Uterus (tissue), 4 donors: ENCODE data around the gene H1-8. TPM values are rescaled to one million over a fixed set of nuclear protein-coding genes. Genes with fewer than 3 reads are reported as not detected.

Experiments used
- DNase-seq, 2 donors: peaks; one replicate each; pipeline ENCODE4 v3.0.0-alpha.2; 2019 to 2020
- H3K27ac ChIP-seq, 2 donors: fragments of 200-600 bp; sonication (generic); 1 replicate in 1 of 2; 2 replicates in 1 of 2; pipeline ENCODE4 v1.5.1; 2016 to 2018
- H3K27me3 ChIP-seq, 2 donors: fragments of 200-600 bp; sonication (generic); one replicate each; pipeline ENCODE4 v1.5.1; 2018 to 2019; ENCODE audit warnings: control low read depth in 1 of 2
- H3K36me3 ChIP-seq, 2 donors: fragments of 200-600 bp; sonication (generic); one replicate each; pipeline ENCODE4 v1.5.1; 2019; ENCODE audit warnings: control low read depth in 1 of 2
- H3K4me1 ChIP-seq, 2 donors: fragments of 200-600 bp; sonication (generic); one replicate each; pipeline ENCODE4 v1.5.1; 2018 to 2019; ENCODE audit warnings: control low read depth in 1 of 2
- H3K4me3 ChIP-seq, 2 donors: fragments of 200-600 bp; sonication (generic); 1 replicate in 1 of 2; 2 replicates in 1 of 2; pipeline ENCODE4 v1.5.1; 2018 to 2019; ENCODE audit warnings: mild to moderate bottlenecking in 1 of 2
- H3K9me3 ChIP-seq, 2 donors: fragments of 200-600 bp; sonication (generic); one replicate each; pipeline ENCODE4 v1.5.1; 2019; ENCODE audit warnings: control low read depth in 1 of 2
- POLR2A ChIP-seq, 2 donors: fragments of 450-650 bp; IDR thresholded peaks; one replicate each; pipeline ENCODE4 v1.6.1; 2016; ENCODE audit warnings: antibody characterized with exemption in 2 of 2, mild to moderate bottlenecking in 1 of 2, moderate library complexity in 1 of 2
- intact Hi-C: fragments of 100-400 bp; cut with DNase I; formaldehyde crosslinking; loops from one replicate; pipeline ENCODE4 v1.15.1; 2023; ENCODE audit warnings: low total_unique reads
- total RNA-seq, 4 donors: library from RNA; depleted of rRNA in 3 of 4; stranded (reverse); fragments of >200 nt in 3 of 4; gene quantifications; one replicate each; pipeline versions ENCODE4 v1.1.0 to v1.2.4, GENCODE V29; 2014 to 2023
- TF ChIP-seq, protein P1 (sequence below), 4 experiments: fragments of 200-600 bp in 2 of 4; fragments of 450-650 bp in 2 of 4; sonication (generic) in 2 of 4; IDR thresholded peaks; one replicate each; pipeline ENCODE4 v1.5.1; 2016 to 2019; ENCODE audit warnings: antibody characterized with exemption in 4 of 4, mild to moderate bottlenecking in 2 of 4, moderate library complexity in 1 of 4
- donor health status: DM: yes; HTN: yes; CAD: no.

H1-8 gene
- total RNA-seq, 4 donors from 2014 or later, result not detected

DNA sequence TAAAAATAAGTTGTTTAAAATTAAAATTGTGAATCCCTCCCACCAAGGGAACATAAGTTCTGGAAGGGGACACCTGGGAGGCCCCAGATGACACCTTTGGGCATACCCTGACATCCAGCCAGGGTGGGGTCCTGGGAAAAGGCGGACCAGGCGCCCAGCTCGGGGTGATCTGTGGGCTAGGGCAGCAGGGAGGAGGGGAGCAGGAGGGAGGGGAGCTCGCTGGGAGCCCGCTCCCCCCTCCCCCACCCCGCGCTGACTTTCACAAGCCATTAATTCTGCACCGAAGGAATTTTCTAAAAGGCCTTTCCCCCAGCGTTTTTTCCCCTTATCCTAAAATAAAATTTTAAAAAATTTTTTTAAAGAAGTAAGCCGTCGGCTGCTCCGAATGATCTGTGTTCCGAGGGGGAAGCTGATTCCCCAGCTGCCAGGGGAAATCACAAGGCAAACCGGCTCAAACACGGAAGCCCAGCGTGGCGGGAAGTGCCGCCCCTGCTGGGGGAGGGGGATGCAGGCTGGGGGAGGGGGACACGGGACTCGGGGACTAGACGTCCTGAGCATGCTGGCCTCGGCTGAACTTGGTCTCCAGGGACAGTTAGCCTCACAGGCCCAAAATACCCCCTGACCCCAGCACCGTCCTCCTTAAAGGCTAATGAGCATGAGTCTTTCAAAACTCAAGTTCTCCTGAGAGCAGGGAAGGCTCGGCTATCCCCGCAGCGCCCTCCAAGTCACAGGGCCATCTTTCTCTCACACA, 49.6 kb downstream of the H1-8 start:
- Histone ChIP-seq H3K36me3 (no peaks in the 10 kb centered on the region), H3K9me3 (no peaks in the 10 kb centered on the region), H3K4me1 (peaks cover 12 to 42% of the 10 kb centered on the region in 2 donors), H3K4me3 (peak overlapping the region in 1 of 2 donors; percentile 19), H3K27me3 (no peaks in the 10 kb centered on the region), H3K27ac (peak overlapping the region; percentile 84 to 97)
- peak; percentile 77 to 83 for DNase-seq
- intact Hi-C loops, result no loop called here
- TF ChIP-seq POLR2A (IDR thresholded peaks at IDR 0.05), result no peak
- TF ChIP-seq, protein P1, sequence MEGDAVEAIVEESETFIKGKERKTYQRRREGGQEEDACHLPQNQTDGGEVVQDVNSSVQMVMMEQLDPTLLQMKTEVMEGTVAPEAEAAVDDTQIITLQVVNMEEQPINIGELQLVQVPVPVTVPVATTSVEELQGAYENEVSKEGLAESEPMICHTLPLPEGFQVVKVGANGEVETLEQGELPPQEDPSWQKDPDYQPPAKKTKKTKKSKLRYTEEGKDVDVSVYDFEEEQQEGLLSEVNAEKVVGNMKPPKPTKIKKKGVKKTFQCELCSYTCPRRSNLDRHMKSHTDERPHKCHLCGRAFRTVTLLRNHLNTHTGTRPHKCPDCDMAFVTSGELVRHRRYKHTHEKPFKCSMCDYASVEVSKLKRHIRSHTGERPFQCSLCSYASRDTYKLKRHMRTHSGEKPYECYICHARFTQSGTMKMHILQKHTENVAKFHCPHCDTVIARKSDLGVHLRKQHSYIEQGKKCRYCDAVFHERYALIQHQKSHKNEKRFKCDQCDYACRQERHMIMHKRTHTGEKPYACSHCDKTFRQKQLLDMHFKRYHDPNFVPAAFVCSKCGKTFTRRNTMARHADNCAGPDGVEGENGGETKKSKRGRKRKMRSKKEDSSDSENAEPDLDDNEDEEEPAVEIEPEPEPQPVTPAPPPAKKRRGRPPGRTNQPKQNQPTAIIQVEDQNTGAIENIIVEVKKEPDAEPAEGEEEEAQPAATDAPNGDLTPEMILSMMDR (IDR thresholded peaks at IDR 0.05), result no peak

DNA sequence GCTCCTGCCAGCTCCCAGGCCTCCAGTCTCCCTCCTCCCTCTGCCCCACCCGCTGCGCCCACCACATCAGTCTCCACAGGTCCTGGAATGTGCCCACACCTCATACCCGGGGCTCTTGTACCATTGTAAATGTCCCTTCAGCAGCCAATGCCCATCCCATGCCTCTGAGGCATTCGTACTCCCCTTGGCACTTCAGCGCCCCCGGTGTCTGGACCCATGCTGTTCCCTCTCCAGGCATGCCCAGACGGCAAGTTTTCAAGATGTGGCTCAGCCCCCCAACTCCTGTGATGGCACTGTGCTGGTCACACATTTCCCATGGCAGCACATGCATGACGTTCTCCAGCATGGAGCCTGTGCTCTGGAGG, 50.2 kb downstream of the H1-8 start:
- DNase-seq, result no peak
- H3K4me3 ChIP-seq, result no peak overlapping the region
- H3K4me1 ChIP-seq, result peaks cover 19 to 49% of the 10 kb centered on the region in 2 donors
- no peak for TF ChIP-seq POLR2A (IDR thresholded peaks at IDR 0.05)
- TF ChIP-seq, protein P1 (IDR thresholded peaks at IDR 0.05), result no peak
- intact Hi-C loops, result no loop called here
- no peaks in the 10 kb centered on the region for H3K9me3 ChIP-seq
- no peaks in the 10 kb centered on the region for H3K36me3 ChIP-seq
- no peaks in the 10 kb centered on the region for H3K27me3 ChIP-seq
- H3K27ac ChIP-seq, result peak overlapping the region; percentile 84 to 97

DNA sequence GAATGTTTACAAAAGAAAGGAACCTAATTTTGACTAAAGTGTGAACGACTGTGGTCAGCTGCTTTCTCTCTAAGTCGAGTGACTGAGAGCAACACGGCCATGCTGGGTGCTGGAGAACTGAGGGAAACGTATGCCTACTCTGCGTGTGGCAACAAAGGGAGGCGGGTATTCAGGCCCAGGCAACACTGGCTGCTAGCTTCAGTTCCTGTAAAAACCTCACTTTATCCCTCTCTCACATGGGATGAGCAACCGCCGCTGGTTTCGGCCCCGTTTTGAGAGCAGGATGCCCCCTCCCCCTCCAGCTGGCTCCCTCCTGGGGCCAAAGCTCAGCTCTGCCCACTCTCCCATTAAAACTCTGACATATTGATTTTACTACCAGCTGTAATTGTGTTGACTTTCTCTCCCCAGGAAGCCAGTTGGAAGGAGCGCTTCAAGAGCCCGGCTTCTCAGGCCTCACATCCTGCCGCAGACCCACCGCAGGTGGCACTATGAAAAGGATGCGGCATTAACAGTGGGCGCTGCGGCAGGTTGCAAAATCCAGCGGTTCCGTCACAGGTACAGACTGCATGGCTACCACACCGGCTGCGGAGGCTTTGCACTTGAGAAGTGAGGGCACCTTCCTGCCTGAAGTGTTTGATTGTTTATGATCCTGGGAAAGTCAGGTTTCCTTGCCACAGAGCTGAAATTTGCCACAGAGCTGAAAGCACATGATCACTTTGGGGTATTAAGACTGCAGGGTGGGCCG, 50.8 kb downstream of the H1-8 start:
- no peaks in the 10 kb centered on the region for H3K36me3 ChIP-seq
- intact Hi-C loops, result no loop called here
- no peak for TF ChIP-seq POLR2A (IDR thresholded peaks at IDR 0.05)
- TF ChIP-seq, protein P1 (IDR thresholded peaks at IDR 0.05), result no peak
- H3K4me1 ChIP-seq, result peaks cover 22 to 50% of the 10 kb centered on the region in 2 donors
- H3K27ac ChIP-seq, result peak overlapping the region; percentile 84 to 97
- no peaks in the 10 kb centered on the region for H3K27me3 ChIP-seq
- H3K9me3 ChIP-seq, result no peaks in the 10 kb centered on the region
- no peak overlapping the region for H3K4me3 ChIP-seq
- no peak for DNase-seq

DNA sequence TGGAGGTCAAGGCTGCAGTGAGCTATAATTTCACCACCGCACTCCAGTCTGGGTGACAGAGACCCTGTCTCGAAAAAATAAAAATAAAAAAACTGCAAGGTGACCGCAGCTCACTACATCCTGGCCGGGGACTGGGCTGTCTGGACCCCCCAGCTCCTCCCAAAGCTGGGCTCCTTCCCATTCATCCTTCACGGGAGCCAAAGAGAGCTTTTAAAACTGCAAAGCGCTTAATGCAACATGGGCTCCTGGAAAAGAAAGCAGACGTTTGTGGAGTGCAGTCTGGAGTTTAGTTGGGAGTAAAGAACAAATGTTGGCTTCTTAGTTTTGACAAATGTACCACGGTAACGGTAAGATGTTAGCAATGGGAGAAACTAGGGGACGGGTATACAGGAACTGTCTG, 51.4 kb downstream of the H1-8 start:
- Histone ChIP-seq H3K27ac (peak overlapping the region; percentile 84 to 97), H3K4me1 (peaks cover 22 to 47% of the 10 kb centered on the region in 2 donors), H3K9me3 (no peaks in the 10 kb centered on the region), H3K36me3 (no peaks in the 10 kb centered on the region), H3K27me3 (no peaks in the 10 kb centered on the region), H3K4me3 (no peak overlapping the region)
- TF ChIP-seq, protein P1 (IDR thresholded peaks at IDR 0.05), result no peak
- TF ChIP-seq POLR2A (IDR thresholded peaks at IDR 0.05), result no peak
- DNase-seq, result no peak
- intact Hi-C loops, result no loop called here

DNA sequence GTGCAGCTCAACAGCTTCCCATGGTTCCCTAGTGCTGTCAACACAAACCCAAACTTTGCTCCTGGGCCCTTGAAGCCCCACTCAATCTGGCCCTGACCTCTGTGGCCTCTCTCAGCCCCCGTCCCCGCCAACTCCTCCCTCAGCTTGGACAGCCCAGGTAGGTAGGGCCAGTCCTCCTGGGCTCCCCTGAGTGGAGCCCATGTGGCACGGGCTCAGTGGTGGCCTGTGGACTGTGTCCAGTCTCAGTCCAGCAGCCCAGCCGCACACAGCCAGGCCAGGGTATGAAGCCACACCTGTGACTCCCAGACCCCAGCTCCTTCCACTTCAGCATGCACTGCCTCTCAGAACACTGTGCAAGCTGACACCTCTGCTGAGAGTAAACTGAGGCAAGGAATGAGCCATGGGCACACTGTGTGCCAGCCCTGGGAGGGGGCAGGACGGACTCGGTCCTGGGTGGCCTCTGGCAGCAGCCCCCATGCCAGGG, 52.0 kb downstream of the H1-8 start:
- no peak overlapping the region for H3K4me3 ChIP-seq
- DNase-seq, result no peak
- peak overlapping the region; percentile 84 to 97 for H3K27ac ChIP-seq
- intact Hi-C loops, result no loop called here
- no peaks in the 10 kb centered on the region for H3K36me3 ChIP-seq
- H3K9me3 ChIP-seq, result no peaks in the 10 kb centered on the region
- no peaks in the 10 kb centered on the region for H3K27me3 ChIP-seq
- H3K4me1 ChIP-seq, result peaks cover 22 to 51% of the 10 kb centered on the region in 2 donors
- TF ChIP-seq, protein P1 (IDR thresholded peaks at IDR 0.05), result no peak
- no peak for TF ChIP-seq POLR2A (IDR thresholded peaks at IDR 0.05)
